T-helper 2 cell treated with Interferon-gamma antibody and Interleukin-4, amounts not matched to agents 100 ng/mL and 5 ng/mL, for 36 hours (primary cell): Measurements from ENCODE around the gene ANKRD28. TPM values are rescaled to one million over a fixed set of nuclear protein-coding genes. Genes with fewer than 3 reads are reported as not detected.
"Not testable (repeated sequence)": the region's sequence is repeated elsewhere in the genome, so short reads cannot be mapped to it uniquely, and the experiment has no call there.

ENCODE experiments used
- intact Hi-C: fragments of 100-400 bp; cut with micrococcal nuclease; formaldehyde crosslinking; loops from one replicate; pipeline ENCODE4 v1.15.1; 2023
- total RNA-seq: library from RNA; stranded (reverse); gene quantifications from 2 replicates; pipeline ENCODE4 v1.2.3, GENCODE V29; 2022

The ANKRD28 gene
- total RNA-seq, 1 donor from 2014 or later, result 58.4 TPM

DNA sequence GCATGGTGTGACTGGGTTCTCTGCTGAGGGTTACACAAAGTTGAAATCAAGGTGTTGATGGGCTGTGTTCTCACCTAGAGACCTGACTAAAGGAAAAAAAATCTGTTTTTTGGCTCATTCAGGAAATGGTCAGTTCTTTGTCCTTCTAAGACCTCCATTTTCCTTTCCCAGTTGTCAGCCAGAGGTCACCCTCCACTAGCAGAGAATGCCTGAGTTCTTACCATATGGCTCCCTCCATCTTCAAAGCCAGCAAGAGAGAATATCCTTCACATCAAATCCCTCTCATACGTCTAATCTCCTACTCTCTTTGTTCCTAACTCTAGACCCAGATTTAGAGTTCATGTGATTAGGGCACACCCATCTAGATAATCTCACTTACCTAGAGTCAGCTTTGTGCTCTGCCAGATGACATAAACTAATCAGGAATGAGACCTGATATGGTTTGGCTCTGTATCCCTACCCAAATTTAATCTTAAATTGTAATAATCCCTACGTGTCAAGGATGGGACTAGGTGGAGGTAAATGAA, 19.4 kb downstream of the ANKRD28 start:
- intact Hi-C loops, result no loop called here

DNA sequence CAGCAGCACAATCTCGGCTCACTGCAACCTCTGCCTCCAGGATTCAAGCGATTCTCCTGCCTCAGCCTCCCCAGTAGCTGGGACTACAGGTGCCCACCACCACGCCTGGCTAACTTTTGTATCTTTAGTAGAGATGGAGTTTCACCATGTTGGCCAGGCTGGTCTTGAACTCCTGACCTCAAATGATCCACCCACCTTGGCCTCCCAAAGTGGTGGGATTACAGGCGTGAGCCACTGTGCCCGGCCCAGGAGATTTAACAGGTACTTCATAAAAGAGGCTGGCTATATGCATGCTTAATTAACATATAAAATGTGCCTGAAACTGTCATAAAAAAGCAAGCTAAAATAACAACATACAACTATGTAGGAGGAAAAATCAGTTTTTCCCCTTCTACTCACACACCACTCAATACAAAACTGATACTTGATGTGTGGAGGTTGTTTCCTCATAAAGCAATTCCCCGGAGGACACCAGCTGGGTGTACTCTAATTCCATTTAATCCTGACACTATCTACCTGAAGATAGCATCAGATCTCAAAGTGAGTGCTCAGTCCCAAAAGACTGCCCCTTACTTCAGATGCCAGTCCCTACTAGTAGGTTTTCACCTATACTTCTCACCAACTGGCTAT, 22.7 kb downstream of the ANKRD28 start:
- intact Hi-C loops, result not testable (repeated sequence)

DNA sequence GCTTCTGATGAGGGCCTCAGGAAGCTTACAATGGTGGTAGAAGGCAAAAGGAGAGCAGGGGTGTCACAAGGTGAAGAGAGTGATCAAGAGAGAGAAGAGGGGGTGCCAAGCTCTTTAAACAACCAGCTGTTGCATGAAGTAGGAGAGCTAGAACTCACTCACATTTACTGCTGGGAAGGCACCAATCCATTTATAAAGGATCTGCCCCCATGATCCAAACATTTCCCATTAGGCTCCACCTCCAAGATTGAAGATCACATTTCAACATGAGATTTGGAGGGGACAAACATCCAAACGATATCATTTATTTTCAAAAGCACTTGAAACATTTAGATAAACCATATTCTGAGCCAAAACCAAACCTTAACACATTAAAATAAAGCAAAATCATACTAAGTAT, 26.3 kb downstream of the ANKRD28 start:
- intact Hi-C loops, result no loop called here

GRCh38 chr3:15769256-15769915, 28.4 kb downstream of the ANKRD28 start:
- intact Hi-C loops, result no loop called here

DNA sequence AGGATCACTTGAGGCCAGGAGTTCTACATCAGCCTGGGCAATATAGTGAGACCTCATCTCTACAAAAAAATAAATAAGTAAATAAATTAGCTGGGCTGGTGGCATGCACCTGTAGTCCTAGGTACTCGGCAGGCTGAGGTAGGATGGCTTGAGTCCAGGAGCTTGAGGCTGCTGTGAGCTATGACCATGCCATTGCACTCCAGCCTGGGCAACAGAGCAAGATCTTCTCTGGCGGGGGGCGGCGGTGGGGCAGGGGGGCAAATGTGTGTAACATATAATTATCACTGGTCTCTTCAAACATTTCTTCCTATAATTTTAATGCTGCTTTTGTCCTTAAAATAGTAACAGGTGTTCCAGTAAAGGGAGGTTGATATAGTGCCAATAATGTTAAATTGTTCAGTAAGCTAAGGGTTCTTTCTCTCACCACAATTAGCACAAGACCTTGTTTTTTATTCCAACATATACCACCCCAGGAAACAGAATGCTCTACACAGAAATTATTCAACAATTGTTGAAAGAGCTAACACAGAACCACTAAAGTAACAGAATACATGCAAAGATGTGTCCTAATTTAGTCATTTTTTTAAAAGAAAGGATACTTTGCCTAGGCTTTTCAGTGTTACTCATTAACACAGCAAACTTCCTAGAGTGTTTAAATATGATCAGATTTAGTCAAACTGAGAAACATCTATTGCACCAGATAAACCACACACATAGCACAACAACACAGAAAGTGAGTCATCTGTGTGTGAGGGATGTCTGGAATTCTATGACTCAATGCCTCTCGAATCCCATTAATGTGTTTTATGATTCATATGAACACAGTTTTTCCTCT, 29.1 kb downstream of the ANKRD28 start:
- intact Hi-C loops, result no loop called here

DNA sequence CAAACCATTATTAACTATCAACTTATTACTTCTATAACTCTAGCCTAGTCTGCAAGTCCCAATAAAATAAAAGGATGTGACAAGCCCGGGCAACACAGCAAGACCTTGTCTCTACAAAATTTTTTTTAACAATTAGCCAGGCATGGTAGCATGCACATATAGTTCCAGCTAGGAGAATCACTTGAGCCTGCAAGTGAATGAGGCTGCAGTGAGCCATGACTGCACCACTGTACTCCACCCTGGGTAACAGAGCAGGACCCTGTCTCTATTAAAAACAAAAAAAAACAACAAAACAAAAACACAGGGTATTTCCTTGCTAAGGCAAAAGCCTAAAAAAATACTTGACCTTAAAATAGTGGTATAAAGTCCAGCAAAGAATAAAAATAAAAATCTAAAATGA, 31.4 kb downstream of the ANKRD28 start:
- intact Hi-C loops, result no loop called here

DNA sequence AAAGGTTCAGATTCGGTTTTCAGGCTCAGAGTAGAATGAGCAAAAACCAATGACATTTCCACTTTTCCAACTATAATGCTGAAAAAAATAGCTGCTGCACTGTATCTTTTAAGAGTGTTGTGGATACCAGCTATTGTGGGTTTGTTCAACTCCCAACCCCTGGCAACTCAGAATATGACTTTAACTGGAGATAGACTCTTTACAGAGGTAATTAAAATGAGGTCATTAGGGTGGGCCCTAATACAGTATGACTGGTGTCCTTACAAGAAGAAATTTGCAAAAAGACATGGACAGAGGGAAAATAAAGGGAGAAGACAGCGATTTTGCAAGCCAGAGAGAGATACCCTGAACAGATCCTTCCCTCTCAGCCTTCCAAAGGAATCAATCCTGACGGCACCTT, 39.5 kb downstream of the ANKRD28 start:
- intact Hi-C loops, result no loop called here

DNA sequence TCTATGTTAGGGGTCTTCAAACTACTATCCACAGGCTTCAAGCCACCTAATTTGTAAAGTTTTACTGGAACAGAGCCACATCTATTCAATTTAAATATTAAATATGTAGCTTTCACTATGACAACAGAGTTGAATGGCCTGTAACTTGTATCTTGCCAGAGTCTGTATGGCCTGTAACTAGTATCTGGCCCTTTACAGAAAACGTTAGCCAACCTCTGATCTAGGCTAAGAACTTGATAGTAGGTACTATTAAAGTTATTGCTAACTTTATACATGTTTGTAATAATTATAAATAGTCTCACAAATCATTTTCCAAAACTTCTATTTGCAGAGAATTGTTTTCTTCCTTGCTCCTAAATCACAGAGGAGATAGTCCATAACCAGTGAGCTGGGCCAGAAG, 40.0 kb downstream of the ANKRD28 start:
- intact Hi-C loops, result no loop called here

- intact Hi-C loops, result no loop called here
Observed at GRCh38 chr3:15756505-15756904, 41.3 kb downstream of the ANKRD28 start.

GRCh38 chr3:15755780-15756179, 42.0 kb downstream of the ANKRD28 start:
- intact Hi-C loops, result no loop called here

GRCh38 chr3:15755181-15755580, 42.6 kb downstream of the ANKRD28 start:
- intact Hi-C loops, result no loop called here

DNA sequence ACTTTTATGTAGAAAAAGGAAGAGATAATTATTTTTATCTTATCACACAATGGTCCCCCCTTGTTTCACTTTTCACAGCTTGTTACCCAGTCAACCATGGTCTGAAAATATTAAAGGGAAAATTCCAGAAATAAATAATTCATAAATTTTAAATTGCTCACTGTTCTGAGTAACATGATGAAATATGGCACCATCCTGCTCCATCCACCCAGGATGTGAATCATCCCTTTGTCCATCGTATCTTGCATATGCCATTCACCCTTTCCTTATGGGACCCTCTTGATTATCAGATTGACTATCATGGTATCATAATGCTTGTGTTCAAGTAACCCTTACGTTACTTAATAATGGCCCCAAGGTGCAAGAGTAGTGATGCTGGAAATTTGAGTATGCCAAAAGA, 43.7 kb downstream of the ANKRD28 start:
- intact Hi-C loops, result no loop called here

DNA sequence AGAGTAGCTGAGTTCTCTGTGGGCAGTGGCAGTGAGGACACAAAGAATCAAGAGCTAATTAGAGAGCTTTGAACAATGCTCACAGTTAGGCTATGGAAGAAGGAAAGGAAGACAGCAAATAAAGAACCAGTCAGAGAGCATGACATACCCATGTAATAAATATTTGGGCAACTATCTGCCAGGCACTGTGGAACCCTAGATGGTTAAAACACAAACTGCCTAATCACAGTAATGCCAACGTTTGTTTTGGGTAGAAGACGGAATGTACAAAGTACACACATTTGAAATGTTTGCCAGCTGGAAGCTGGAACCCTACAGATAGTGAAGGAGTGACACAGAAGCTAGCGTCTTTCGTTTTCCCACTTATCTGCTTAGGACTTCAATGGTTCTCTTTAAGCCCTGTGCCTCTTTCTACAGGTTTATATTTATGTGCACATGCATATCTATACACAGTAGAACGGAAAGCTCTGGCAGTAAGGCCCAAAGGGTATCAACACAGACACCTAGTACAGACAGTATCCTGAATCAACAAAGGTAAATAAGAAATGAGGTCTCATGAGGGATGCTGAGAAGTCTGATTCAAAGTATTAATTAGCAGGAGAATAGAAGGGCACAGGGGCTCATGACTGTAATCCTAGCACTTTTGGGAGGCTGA, 44.6 kb downstream of the ANKRD28 start:
- intact Hi-C loops, result no loop called here

DNA sequence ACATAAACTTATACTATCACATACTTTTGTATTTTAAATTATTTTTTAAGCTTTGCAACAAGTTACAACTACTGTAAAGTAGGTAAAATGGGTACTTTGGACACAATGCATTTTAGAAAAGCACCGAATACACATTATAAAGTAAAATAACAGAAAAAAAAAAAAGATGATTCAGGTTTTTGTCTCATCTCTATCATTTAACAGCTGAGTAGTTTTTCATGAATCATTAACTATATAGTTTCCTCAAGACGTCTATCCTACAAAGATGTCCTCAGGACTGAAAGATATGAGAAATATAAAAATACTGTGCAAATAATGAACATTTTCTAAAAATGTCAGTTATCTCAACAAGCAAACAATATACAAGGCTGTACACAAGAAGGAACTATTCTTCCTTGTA, 46.9 kb downstream of the ANKRD28 start:
- intact Hi-C loops, result no loop called here

GRCh38 chr3:15750143-15750542, 47.6 kb downstream of the ANKRD28 start:
- intact Hi-C loops, result no loop called here

DNA sequence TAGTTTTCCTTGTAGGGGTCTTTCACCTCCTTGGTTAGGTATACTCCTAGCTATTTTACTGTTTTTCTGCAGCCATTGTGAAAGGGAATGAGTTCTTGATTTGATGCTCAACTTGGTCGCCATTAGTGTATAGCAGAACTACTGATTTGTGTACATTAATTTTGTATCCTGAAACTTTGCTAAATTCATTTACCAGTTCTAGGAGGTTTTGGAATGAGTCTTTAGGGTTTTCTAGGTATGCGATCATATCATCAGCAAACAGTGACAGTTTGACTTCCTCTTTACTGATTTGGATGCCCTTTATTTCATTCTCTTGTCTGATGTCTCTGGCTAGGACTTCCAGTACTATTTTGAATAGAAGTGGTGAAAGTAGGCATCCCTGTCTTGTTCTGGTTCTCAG, 51.9 kb downstream of the ANKRD28 start:
- intact Hi-C loops, result loop anchor here (2.0 to 5.0 kb wide), 2 partner anchors 55 to 99 kb away; no protein-coding TSS in a partner anchor

- intact Hi-C loops, result no loop called here
Observed at GRCh38 chr3:15744176-15744575, 53.6 kb downstream of the ANKRD28 start.

DNA sequence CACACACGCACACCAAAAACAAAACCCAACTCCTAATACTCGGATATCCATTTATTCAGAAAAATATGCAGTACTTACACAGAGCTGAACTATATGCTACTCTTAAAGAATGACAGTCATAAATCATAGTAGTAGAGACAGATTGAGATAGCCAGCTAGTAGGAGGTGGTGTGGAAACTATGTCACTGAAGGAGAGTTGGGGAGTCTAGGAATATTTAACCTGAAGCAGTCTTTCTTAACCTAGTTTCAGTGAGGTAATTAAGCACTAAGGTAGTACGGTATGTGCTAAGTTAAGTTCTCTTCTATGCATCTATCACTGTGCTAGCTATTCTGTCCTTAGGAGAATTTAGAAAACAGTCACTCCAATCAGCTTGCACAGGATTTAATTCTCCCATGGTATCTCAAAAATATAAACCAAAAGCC, 54.2 kb downstream of the ANKRD28 start:
- intact Hi-C loops, result no loop called here

GRCh38 chr3:15742236-15742635, 55.5 kb downstream of the ANKRD28 start:
- intact Hi-C loops, result not testable (repeated sequence)

DNA sequence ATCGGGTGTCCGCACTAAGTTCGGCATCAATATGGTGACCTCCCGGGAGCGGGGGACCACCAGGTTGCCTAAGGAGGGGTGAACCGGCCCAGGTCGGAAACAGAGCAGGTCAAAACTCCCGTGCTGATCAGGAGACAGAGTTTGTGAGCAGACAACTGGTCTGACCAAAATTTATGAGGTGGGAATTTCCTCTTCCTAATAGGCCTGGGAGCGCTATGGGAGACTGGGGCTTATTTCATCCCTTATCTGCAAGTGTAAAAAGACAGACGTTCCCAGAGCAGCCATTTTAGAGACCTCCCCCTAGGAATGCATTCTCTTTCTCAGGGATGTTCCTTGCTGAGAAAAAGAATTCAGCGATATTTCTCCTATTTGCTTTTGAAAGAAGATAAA, 59.2 kb downstream of the ANKRD28 start:
- intact Hi-C loops, result not testable (repeated sequence)

GRCh38 chr3:15731024-15731423, 66.8 kb downstream of the ANKRD28 start:
- intact Hi-C loops, result no loop called here

DNA sequence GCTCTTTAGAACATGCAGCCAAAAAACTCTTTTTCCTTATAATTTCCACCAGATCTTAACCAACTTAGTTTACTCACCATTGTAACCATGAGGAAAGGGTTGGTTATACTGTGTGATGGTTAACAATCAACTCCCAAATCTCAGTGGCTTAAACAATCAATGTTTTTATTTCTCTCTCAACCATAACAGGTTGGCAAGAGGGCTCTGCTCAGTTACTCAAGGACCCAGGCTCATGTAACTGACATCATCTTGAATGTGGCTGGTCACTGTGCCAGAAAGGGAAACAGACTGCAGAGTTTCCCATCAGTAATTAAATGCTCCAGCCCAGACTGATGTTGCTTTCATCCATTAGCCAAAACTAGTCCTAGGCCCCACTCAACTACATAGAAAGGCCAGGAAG, 69.0 kb downstream of the ANKRD28 start:
- intact Hi-C loops, result no loop called here
